ENCODE results near the gene NECTIN1.
A peak's percentile ranks its signal among the peaks of the same experiment; 100 is the strongest.

The NECTIN1 gene

GRCh38 chr11:119709171-119709570 lies 19.8 kb downstream of the NECTIN1 start:
- no peak overlapping the region for H3K4me3 ChIP-seq (ENCODE audit: low read length)
- no peak for DNase-seq (ENCODE audit: low read depth)
- no peak for TF ChIP-seq CTCF (IDR thresholded peaks at IDR 0.05; ENCODE audit: insufficient read depth, low read depth, low read length, missing control alignments)

DNA sequence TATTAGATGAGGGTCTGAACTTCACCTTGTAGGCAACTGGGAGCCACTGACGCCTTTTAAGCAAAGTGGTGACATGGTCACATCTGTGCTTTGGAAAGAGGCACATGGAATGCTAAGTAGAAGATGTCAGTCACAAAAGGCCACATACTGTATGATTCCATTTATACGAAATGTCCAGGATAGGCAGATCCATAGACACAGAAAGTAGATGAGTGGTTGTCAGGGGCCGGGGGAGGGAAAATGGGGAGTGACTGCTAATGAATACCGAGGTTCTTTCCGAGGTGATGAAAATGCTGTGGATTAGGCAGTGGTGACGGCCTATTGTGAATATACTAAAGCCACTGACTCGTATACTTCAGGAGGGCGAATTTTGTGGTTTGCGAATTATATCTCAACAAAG lies 20.6 kb downstream of the NECTIN1 start:
- DNase-seq (ENCODE audit: low read depth) = no peak
- TF ChIP-seq CTCF (IDR thresholded peaks at IDR 0.05; ENCODE audit: insufficient read depth, low read depth, low read length, missing control alignments) = no peak
- H3K4me3 ChIP-seq (ENCODE audit: low read length) = no peak overlapping the region

DNA sequence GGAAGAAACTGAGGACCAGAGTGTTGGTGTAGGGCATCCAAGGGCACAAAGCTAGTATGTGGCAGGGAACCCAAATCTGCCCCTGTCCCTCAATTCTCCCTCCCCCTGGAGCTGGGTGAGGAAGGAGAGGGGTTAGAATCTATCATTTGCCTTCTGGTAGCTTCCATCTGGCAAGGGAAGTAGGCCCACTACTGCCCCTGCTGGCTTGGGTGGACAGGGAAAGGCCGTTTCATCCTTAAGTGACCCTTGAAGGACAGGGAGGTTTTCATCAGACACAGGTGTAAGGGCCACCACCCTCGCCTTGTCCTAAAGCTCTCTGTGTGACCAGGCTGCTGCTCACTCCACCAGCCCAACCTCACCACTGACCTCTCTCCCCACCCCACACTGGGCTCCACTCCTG lies 22.1 kb downstream of the NECTIN1 start:
- peak; percentile 35 for TF ChIP-seq CTCF (IDR thresholded peaks at IDR 0.05; ENCODE audit: insufficient read depth, low read depth, low read length, missing control alignments)
- no peak for DNase-seq (ENCODE audit: low read depth)
- no peak overlapping the region for H3K4me3 ChIP-seq (ENCODE audit: low read length)

GRCh38 chr11:119706029-119706428 lies 23.0 kb downstream of the NECTIN1 start:
- no peak for DNase-seq (ENCODE audit: low read depth)
- no peak overlapping the region for H3K4me3 ChIP-seq (ENCODE audit: low read length)
- no peak for TF ChIP-seq CTCF (IDR thresholded peaks at IDR 0.05; ENCODE audit: insufficient read depth, low read depth, low read length, missing control alignments)

- DNase-seq (ENCODE audit: low read depth) = no peak
- TF ChIP-seq CTCF (IDR thresholded peaks at IDR 0.05; ENCODE audit: insufficient read depth, low read depth, low read length, missing control alignments) = no peak
- no peak overlapping the region for H3K4me3 ChIP-seq (ENCODE audit: low read length)
Observed at GRCh38 chr11:119705362-119705761, 23.6 kb downstream of the NECTIN1 start.

DNA sequence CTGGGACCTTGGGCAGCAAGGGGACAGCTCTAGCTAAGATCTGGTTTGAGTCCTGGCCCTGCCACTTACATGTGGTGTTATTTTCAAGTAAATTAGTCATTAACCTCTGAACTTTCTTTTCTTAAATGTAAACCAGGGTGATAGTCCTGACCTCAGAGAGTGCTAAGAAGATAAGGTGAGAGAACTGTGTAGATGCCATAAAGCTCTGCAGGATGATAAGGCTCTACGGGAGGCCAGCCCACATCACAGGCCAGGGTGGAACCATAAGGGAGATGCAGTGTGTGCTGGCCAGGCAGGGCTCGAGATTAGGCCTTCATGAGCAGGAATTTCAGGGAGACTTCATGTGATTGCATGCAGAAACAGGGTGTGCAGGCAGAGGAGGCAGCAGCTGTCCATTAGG lies 24.2 kb downstream of the NECTIN1 start:
- H3K4me3 ChIP-seq (ENCODE audit: low read length) = no peak overlapping the region
- no peak for DNase-seq (ENCODE audit: low read depth)
- TF ChIP-seq CTCF (IDR thresholded peaks at IDR 0.05; ENCODE audit: insufficient read depth, low read depth, low read length, missing control alignments) = no peak

Data from epithelial cell of esophagus (primary cell).